ENCODE results near the gene AKAP1.

GRCh38 chr17:57138956-57139576, 54.0 kb downstream of the AKAP1 start:
- TF ChIP-seq EZH2 (IDR thresholded peaks at IDR 0.05; ENCODE audit: insufficient read depth, poor library complexity, severe bottlenecking) (no peak), EZH2phosphoT487 (IDR thresholded peaks at IDR 0.05; ENCODE audit: insufficient read depth, low read depth) (no peak)
